NCI-H1694 treated with DMSO at 0.1 percent for 48 hours (cell line): Measurements from ENCODE around the gene ABCC3.

ENCODE experiments used
- DNase-seq: peaks from one replicate; lab custom pipeline; 2025; lab: John Stamatoyannopoulos, UW

The ABCC3 gene

GRCh38 chr17:50684612-50685333 lies 50.1 kb downstream of the ABCC3 start:
- DNase-seq: no peak

GRCh38 chr17:50685334-50685665 lies 50.6 kb downstream of the ABCC3 start:
- no peak for DNase-seq

GRCh38 chr17:50685691-50686493 lies 51.2 kb downstream of the ABCC3 start:
- DNase-seq: no peak

- no peak for DNase-seq
These were observed 52.0 kb downstream of the ABCC3 start for GRCh38 chr17:50686494-50687199.

GRCh38 chr17:50687200-50688066 lies 52.8 kb downstream of the ABCC3 start:
- no peak for DNase-seq

GRCh38 chr17:50688245-50688644 lies 53.6 kb downstream of the ABCC3 start:
- no peak for DNase-seq

- no peak for DNase-seq
These were observed 54.6 kb downstream of the ABCC3 start for GRCh38 chr17:50689251-50689650.

GRCh38 chr17:50689956-50690886 lies 55.5 kb downstream of the ABCC3 start:
- DNase-seq: peak; percentile 68

- no peak for DNase-seq
These were observed 56.3 kb downstream of the ABCC3 start for GRCh38 chr17:50690887-50691549.

- DNase-seq: peak; percentile 24
These were observed 57.1 kb downstream of the ABCC3 start for GRCh38 chr17:50691550-50692447.

- no peak for DNase-seq
These were observed 57.9 kb downstream of the ABCC3 start for GRCh38 chr17:50692448-50693035.

- DNase-seq: no peak
These were observed 58.5 kb downstream of the ABCC3 start for GRCh38 chr17:50693036-50693682.

GRCh38 chr17:50696365-50696879 lies 61.7 kb downstream of the ABCC3 start:
- no peak for DNase-seq

- DNase-seq: no peak
These were observed 62.4 kb downstream of the ABCC3 start for GRCh38 chr17:50697062-50697461.

GRCh38 chr17:50697663-50698272 lies 63.1 kb downstream of the ABCC3 start:
- no peak for DNase-seq

- DNase-seq: no peak
These were observed 64.7 kb downstream of the ABCC3 start for GRCh38 chr17:50699410-50699809.

GRCh38 chr17:50703162-50703561 lies 68.5 kb downstream of the ABCC3 start:
- no peak for DNase-seq
